ENCODE results near the gene RPAIN. TPM values are rescaled to one million over a fixed set of nuclear protein-coding genes. Genes with fewer than 3 reads are reported as not detected.

Gene RPAIN
- total RNA-seq, 1 experiment from 2014 or later, result 120 TPM

- TF ChIP-seq EZH2 (IDR thresholded peaks at IDR 0.05; ENCODE audit: borderline replicate concordance, low read depth, low read length, poor library complexity, severe bottlenecking) (no peak), CTCF (conservative IDR thresholded peaks at IDR 0.05; ENCODE audit: low read depth, low read length) (no peak)
- intact Hi-C loops (cut with micrococcal nuclease; ENCODE audit: unreplicated experiment), result no loop called here
- no TSS peak for BruUV-seq (replicated peaks)
- H3K4me3 ChIP-seq (ENCODE audit: low read depth, low read length, poor library complexity, severe bottlenecking), result no peak overlapping the region
- H3K27ac ChIP-seq (ENCODE audit: low read depth, low read length, poor library complexity, severe bottlenecking), result no peak overlapping the region
- ChIA-PET CTCF (no interaction called here), POLR2A (ENCODE audit: low non-redundant PET) (no interaction called here)
- no peaks in the 10 kb centered on the region for H3K27me3 ChIP-seq (replicated peaks; ENCODE audit: insufficient read depth, low read depth, low read length, poor library complexity)
- no peaks in the 10 kb centered on the region for H3K4me1 ChIP-seq (ENCODE audit: insufficient read depth, low read length, poor library complexity, severe bottlenecking)
- H3K9me3 ChIP-seq (ENCODE audit: low read depth, low read length, poor library complexity, severe bottlenecking), result no peaks in the 10 kb centered on the region
- no peak for DNase-seq (ENCODE audit: low spot score)
- peaks cover 45% of the 10 kb centered on the region for H3K36me3 ChIP-seq (ENCODE audit: insufficient read depth, low read length, poor library complexity, severe bottlenecking)
These were observed 24.2 kb downstream of the RPAIN start for GRCh38 chr17:5444209-5444608.

- Histone ChIP-seq H3K36me3 (ENCODE audit: insufficient read depth, low read length, poor library complexity, severe bottlenecking) (peaks cover 60% of the 10 kb centered on the region), H3K9me3 (ENCODE audit: low read depth, low read length, poor library complexity, severe bottlenecking) (no peaks in the 10 kb centered on the region), H3K4me1 (ENCODE audit: insufficient read depth, low read length, poor library complexity, severe bottlenecking) (no peaks in the 10 kb centered on the region), H3K27ac (ENCODE audit: low read depth, low read length, poor library complexity, severe bottlenecking) (no peak overlapping the region), H3K27me3 (replicated peaks; ENCODE audit: insufficient read depth, low read depth, low read length, poor library complexity) (no peaks in the 10 kb centered on the region), H3K4me3 (ENCODE audit: low read depth, low read length, poor library complexity, severe bottlenecking) (no peak overlapping the region)
- BruUV-seq (replicated peaks), result no TSS peak
- ChIA-PET POLR2A (ENCODE audit: low non-redundant PET) (no interaction called here), CTCF (no interaction called here)
- intact Hi-C loops (cut with micrococcal nuclease; ENCODE audit: unreplicated experiment), result no loop called here
- TF ChIP-seq CTCF (conservative IDR thresholded peaks at IDR 0.05; ENCODE audit: low read depth, low read length) (no peak), EZH2 (IDR thresholded peaks at IDR 0.05; ENCODE audit: borderline replicate concordance, low read depth, low read length, poor library complexity, severe bottlenecking) (no peak)
- no peak for DNase-seq (ENCODE audit: low spot score)
These were observed 26.8 kb downstream of the RPAIN start for GRCh38 chr17:5446786-5447185.

- intact Hi-C loops (cut with micrococcal nuclease; ENCODE audit: unreplicated experiment), result no loop called here
- POLR2A ChIA-PET (ENCODE audit: low non-redundant PET), result no interaction called here
- no peak for DNase-seq (ENCODE audit: low spot score)
- no peak overlapping the region for H3K4me3 ChIP-seq (ENCODE audit: low read depth, low read length, poor library complexity, severe bottlenecking)
- H3K9me3 ChIP-seq (ENCODE audit: low read depth, low read length, poor library complexity, severe bottlenecking), result no peaks in the 10 kb centered on the region
- CTCF ChIA-PET, result no interaction called here
- no peaks in the 10 kb centered on the region for H3K4me1 ChIP-seq (ENCODE audit: insufficient read depth, low read length, poor library complexity, severe bottlenecking)
- BruUV-seq (replicated peaks), result no TSS peak
- H3K27me3 ChIP-seq (replicated peaks; ENCODE audit: insufficient read depth, low read depth, low read length, poor library complexity), result no peaks in the 10 kb centered on the region
- peak overlapping the region; percentile 37 for H3K27ac ChIP-seq (ENCODE audit: low read depth, low read length, poor library complexity, severe bottlenecking)
- no peak for TF ChIP-seq EZH2 (IDR thresholded peaks at IDR 0.05; ENCODE audit: borderline replicate concordance, low read depth, low read length, poor library complexity, severe bottlenecking)
- TF ChIP-seq CTCF (conservative IDR thresholded peaks at IDR 0.05; ENCODE audit: low read depth, low read length), result no peak
- H3K36me3 ChIP-seq (ENCODE audit: insufficient read depth, low read length, poor library complexity, severe bottlenecking), result peaks cover 17% of the 10 kb centered on the region
These were observed 44.9 kb downstream of the RPAIN start for GRCh38 chr17:5464717-5465507.

Measured in A673 (cell line).